GM12873 (cell line): ENCODE results near the gene PRAF2.

ENCODE experiments used
- CTCF ChIP-seq: IDR thresholded peaks from 2 replicates; pipeline ENCODE4 v1.5.1; 2012; ENCODE audit warnings: low read depth, mild to moderate bottlenecking, moderate library complexity, low read length, control low read depth; ENCODE audit not compliant: insufficient read depth; ENCODE audit errors: missing control alignments

Gene PRAF2

GRCh38 chrX:49066278-49066677 lies 7.5 kb downstream of the PRAF2 start:
- no peak for TF ChIP-seq CTCF

- no peak for TF ChIP-seq CTCF
Measured at GRCh38 chrX:49064735-49065134, 9.1 kb downstream of the PRAF2 start.

- TF ChIP-seq CTCF: no peak
Measured at GRCh38 chrX:49064303-49064702, 9.5 kb downstream of the PRAF2 start.

GRCh38 chrX:49063715-49064114 lies 10.1 kb downstream of the PRAF2 start:
- no peak for TF ChIP-seq CTCF

- TF ChIP-seq CTCF: no peak
Measured at GRCh38 chrX:49061916-49062315, 11.9 kb downstream of the PRAF2 start.

- no peak for TF ChIP-seq CTCF
Measured at GRCh38 chrX:49061490-49061889, 12.3 kb downstream of the PRAF2 start.

- TF ChIP-seq CTCF: no peak
Measured at GRCh38 chrX:49060914-49061313, 12.9 kb downstream of the PRAF2 start.
